Neural progenitor cell (in vitro differentiated cells): ENCODE results near the gene ESYT2. TPM values are rescaled to one million over a fixed set of nuclear protein-coding genes. Genes with fewer than 3 reads are reported as not detected.

Source experiments
- DNase-seq: peaks from one replicate; pipeline ENCODE4 v3.0.0-alpha.2; 2016; ENCODE audit warnings: low spot score
- H2AFZ ChIP-seq: fragments of 200-600 bp; sonication (generic); replicated peaks from 2 replicates; pipeline ENCODE4 v1.6.1; 2016; ENCODE audit warnings: antibody characterized with exemption
- H3F3A ChIP-seq: fragments of 200-600 bp; sonication (generic); 2 replicates; pipeline ENCODE4 v1.6.1; 2016; ENCODE audit warnings: antibody characterized with exemption, low read depth
- H3K27ac ChIP-seq: fragments of 200-600 bp; sonication (generic); 2 replicates; pipeline ENCODE4 v1.5.1; 2016; ENCODE audit warnings: mild to moderate bottlenecking
- H3K27me3 ChIP-seq: fragments of 200-600 bp; sonication (generic); 2 replicates; pipeline ENCODE4 v1.6.1; 2016; ENCODE audit warnings: mild to moderate bottlenecking, moderate library complexity
- H3K36me3 ChIP-seq: fragments of 200-600 bp; sonication (generic); 2 replicates; pipeline ENCODE4 v1.5.1; 2016
- H3K4me1 ChIP-seq: fragments of 200-600 bp; sonication (generic); 2 replicates; pipeline ENCODE4 v1.6.1; 2016; ENCODE audit warnings: mixed run types
- H3K4me2 ChIP-seq: fragments of 200-600 bp; sonication (generic); 2 replicates; pipeline ENCODE4 v1.6.1; 2016
- H3K4me3 ChIP-seq: fragments of 200-600 bp; sonication (generic); 2 replicates; pipeline ENCODE4 v1.5.1; 2016
- H3K79me2 ChIP-seq: fragments of 200-600 bp; sonication (generic); 2 replicates; pipeline ENCODE4 v1.6.1; 2016; ENCODE audit warnings: low read depth
- H3K9ac ChIP-seq: fragments of 200-600 bp; sonication (generic); 2 replicates; pipeline ENCODE4 v1.6.1; 2016
- H3K9me3 ChIP-seq: fragments of 200-600 bp; sonication (generic); 2 replicates; pipeline ENCODE4 v1.5.1; 2016; ENCODE audit warnings: low read depth
- H4K20me1 ChIP-seq: fragments of 200-600 bp; sonication (generic); 2 replicates; pipeline ENCODE4 v1.6.1; 2016; ENCODE audit warnings: low read depth
- H3K27ac Mint-ChIP-seq: 3 replicates; pipeline ENCODE4 v1.8.0; 2021; ENCODE audit warnings: mixed read lengths
- H3K27me3 Mint-ChIP-seq: 2 replicates; pipeline ENCODE4 v1.8.0; 2022; ENCODE audit warnings: low read depth, mild to moderate bottlenecking, inconsistent platforms, moderate library complexity, mixed read lengths; ENCODE audit not compliant: insufficient read depth
- H3K36me3 Mint-ChIP-seq: 3 replicates; pipeline ENCODE4 v1.8.0; 2021; ENCODE audit warnings: mixed read lengths
- H3K4me1 Mint-ChIP-seq: 3 replicates; pipeline ENCODE4 v1.8.0; 2021; ENCODE audit warnings: mixed read lengths
- H3K4me3 Mint-ChIP-seq: 3 replicates; pipeline ENCODE4 v1.8.0; 2021; ENCODE audit warnings: mild to moderate bottlenecking, moderate library complexity, mixed read lengths
- H3K9me3 Mint-ChIP-seq: 3 replicates; pipeline ENCODE4 v1.8.0; 2020; ENCODE audit warnings: mixed read lengths
- EZH2 ChIP-seq: fragments of 200-600 bp; sonication (generic); IDR thresholded peaks from 2 replicates; pipeline ENCODE4 v1.6.1; 2017; ENCODE audit warnings: antibody characterized with exemption, mild to moderate bottlenecking, moderate library complexity
- EZH2phosphoT487 ChIP-seq: fragments of 200-600 bp; sonication (generic); IDR thresholded peaks from 2 replicates; pipeline ENCODE4 v1.6.1; 2017; ENCODE audit warnings: antibody characterized with exemption
- total RNA-seq: library from RNA; depleted of rRNA; stranded (reverse); fragments of >200 nt; gene quantifications from 2 replicates; pipeline ENCODE4 v1.2.3, GENCODE V29; 2015; ENCODE audit warnings: low replicate concordance
- TF ChIP-seq, protein P1 (sequence below): fragments of 200-600 bp; sonication (generic); IDR thresholded peaks from 2 replicates; pipeline ENCODE4 v1.5.1; 2017; ENCODE audit warnings: antibody characterized with exemption, mild to moderate bottlenecking

Gene ESYT2
- total RNA-seq, 1 donor from 2014 or later: 33.4 TPM

DNA sequence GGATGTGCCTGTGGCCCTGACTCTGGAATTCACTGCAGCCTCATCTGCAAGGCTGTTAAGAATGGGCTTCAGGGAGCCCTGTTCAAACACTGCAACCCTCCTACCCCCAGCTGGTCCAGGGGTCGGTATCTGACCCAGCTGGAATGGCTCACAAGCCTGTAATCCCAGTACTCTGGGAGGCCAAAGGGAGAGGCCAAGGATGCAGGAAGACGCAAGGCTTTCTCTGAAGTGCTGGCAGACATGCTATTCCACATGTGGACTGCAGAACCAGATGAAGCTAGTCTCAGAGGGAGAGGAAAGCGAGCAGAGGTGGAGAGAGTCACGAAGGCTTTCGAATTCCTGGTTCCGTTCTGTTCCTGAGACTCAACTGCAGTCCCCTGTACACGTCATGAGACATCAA lies 45.0 kb downstream of the ESYT2 start:
- DNase-seq: no peak
- Mint-ChIP-seq H3K9me3 (no peaks in the 10 kb centered on the region), H3K27ac (no peak overlapping the region), H3K4me3 (no peak overlapping the region), H3K4me1 (no peaks in the 10 kb centered on the region), H3K36me3 (no peaks in the 10 kb centered on the region), H3K27me3 (no peaks in the 10 kb centered on the region)
- H3K4me2 ChIP-seq: no peak overlapping the region
- TF ChIP-seq EZH2 (no peak), EZH2phosphoT487 (no peak)
- TF ChIP-seq, protein P1, sequence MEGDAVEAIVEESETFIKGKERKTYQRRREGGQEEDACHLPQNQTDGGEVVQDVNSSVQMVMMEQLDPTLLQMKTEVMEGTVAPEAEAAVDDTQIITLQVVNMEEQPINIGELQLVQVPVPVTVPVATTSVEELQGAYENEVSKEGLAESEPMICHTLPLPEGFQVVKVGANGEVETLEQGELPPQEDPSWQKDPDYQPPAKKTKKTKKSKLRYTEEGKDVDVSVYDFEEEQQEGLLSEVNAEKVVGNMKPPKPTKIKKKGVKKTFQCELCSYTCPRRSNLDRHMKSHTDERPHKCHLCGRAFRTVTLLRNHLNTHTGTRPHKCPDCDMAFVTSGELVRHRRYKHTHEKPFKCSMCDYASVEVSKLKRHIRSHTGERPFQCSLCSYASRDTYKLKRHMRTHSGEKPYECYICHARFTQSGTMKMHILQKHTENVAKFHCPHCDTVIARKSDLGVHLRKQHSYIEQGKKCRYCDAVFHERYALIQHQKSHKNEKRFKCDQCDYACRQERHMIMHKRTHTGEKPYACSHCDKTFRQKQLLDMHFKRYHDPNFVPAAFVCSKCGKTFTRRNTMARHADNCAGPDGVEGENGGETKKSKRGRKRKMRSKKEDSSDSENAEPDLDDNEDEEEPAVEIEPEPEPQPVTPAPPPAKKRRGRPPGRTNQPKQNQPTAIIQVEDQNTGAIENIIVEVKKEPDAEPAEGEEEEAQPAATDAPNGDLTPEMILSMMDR: no peak
- no peaks in the 10 kb centered on the region for H3K79me2 ChIP-seq
- no peaks in the 10 kb centered on the region for H3K36me3 ChIP-seq
- H3K9me3 ChIP-seq: no peaks in the 10 kb centered on the region
- H3K27ac ChIP-seq: no peak overlapping the region
- no peak overlapping the region for H3K4me3 ChIP-seq
- H2AFZ ChIP-seq: no peak overlapping the region
- no peak overlapping the region for H3K9ac ChIP-seq
- H3F3A ChIP-seq: peaks cover 13% of the 10 kb centered on the region
- no peaks in the 10 kb centered on the region for H3K27me3 ChIP-seq
- no peaks in the 10 kb centered on the region for H3K4me1 ChIP-seq
- H4K20me1 ChIP-seq: no peaks in the 10 kb centered on the region

GRCh38 chr7:158783595-158783994 lies 45.7 kb downstream of the ESYT2 start:
- Mint-ChIP-seq H3K27ac (no peak overlapping the region), H3K9me3 (no peaks in the 10 kb centered on the region), H3K4me1 (no peaks in the 10 kb centered on the region), H3K4me3 (no peak overlapping the region), H3K27me3 (no peaks in the 10 kb centered on the region), H3K36me3 (no peaks in the 10 kb centered on the region)
- DNase-seq: no peak
- Histone ChIP-seq H3K27me3 (no peaks in the 10 kb centered on the region), H3K9me3 (no peaks in the 10 kb centered on the region), H3K27ac (no peak overlapping the region), H3K79me2 (no peaks in the 10 kb centered on the region), H3F3A (peaks cover 13% of the 10 kb centered on the region), H3K4me2 (no peak overlapping the region), H2AFZ (no peak overlapping the region), H4K20me1 (no peaks in the 10 kb centered on the region), H3K4me3 (no peak overlapping the region), H3K36me3 (no peaks in the 10 kb centered on the region), H3K4me1 (no peaks in the 10 kb centered on the region), H3K9ac (no peak overlapping the region)
- TF ChIP-seq EZH2phosphoT487: no peak

- Mint-ChIP-seq H3K4me3 (no peak overlapping the region), H3K27ac (no peak overlapping the region), H3K9me3 (no peaks in the 10 kb centered on the region), H3K27me3 (no peaks in the 10 kb centered on the region), H3K4me1 (no peaks in the 10 kb centered on the region), H3K36me3 (no peaks in the 10 kb centered on the region)
- no peaks in the 10 kb centered on the region for H3K79me2 ChIP-seq
- no peaks in the 10 kb centered on the region for H4K20me1 ChIP-seq
- no peaks in the 10 kb centered on the region for H3K27me3 ChIP-seq
- no peak overlapping the region for H3K4me3 ChIP-seq
- no peaks in the 10 kb centered on the region for H3K4me1 ChIP-seq
- H3K9ac ChIP-seq: no peak overlapping the region
- H3F3A ChIP-seq: peaks cover 13% of the 10 kb centered on the region
- H2AFZ ChIP-seq: no peak overlapping the region
- TF ChIP-seq EZH2phosphoT487: no peak
- TF ChIP-seq, protein P1: no peak
- TF ChIP-seq EZH2: no peak
- no peaks in the 10 kb centered on the region for H3K9me3 ChIP-seq
- H3K36me3 ChIP-seq: no peaks in the 10 kb centered on the region
- no peak overlapping the region for H3K4me2 ChIP-seq
- peak; percentile 9 for DNase-seq
- H3K27ac ChIP-seq: no peak overlapping the region
These were observed 46.4 kb downstream of the ESYT2 start for GRCh38 chr7:158782761-158783401.

GRCh38 chr7:158781974-158782664 lies 47.2 kb downstream of the ESYT2 start:
- no peak overlapping the region for H2AFZ ChIP-seq
- H3K4me2 ChIP-seq: no peak overlapping the region
- H3K9me3 ChIP-seq: no peaks in the 10 kb centered on the region
- H3K27me3 Mint-ChIP-seq: no peaks in the 10 kb centered on the region
- no peaks in the 10 kb centered on the region for H3K79me2 ChIP-seq
- H3K9me3 Mint-ChIP-seq: no peaks in the 10 kb centered on the region
- H3K4me3 Mint-ChIP-seq: no peak overlapping the region
- no peaks in the 10 kb centered on the region for H3K4me1 Mint-ChIP-seq
- peaks cover 13% of the 10 kb centered on the region for H3F3A ChIP-seq
- no peak overlapping the region for H3K27ac Mint-ChIP-seq
- TF ChIP-seq EZH2phosphoT487: no peak
- no peak for TF ChIP-seq EZH2
- TF ChIP-seq, protein P1: no peak
- no peak for DNase-seq
- no peaks in the 10 kb centered on the region for H4K20me1 ChIP-seq
- H3K36me3 Mint-ChIP-seq: no peaks in the 10 kb centered on the region
- H3K4me3 ChIP-seq: no peak overlapping the region
- H3K36me3 ChIP-seq: no peaks in the 10 kb centered on the region
- H3K9ac ChIP-seq: no peak overlapping the region
- H3K27ac ChIP-seq: no peak overlapping the region
- H3K4me1 ChIP-seq: no peaks in the 10 kb centered on the region
- no peaks in the 10 kb centered on the region for H3K27me3 ChIP-seq
